GM18867 (cell line): ENCODE results near the gene ANKHD1.
"Not testable (repeated sequence)": the region's sequence is repeated elsewhere in the genome, so short reads cannot be mapped to it uniquely, and the experiment has no call there.

ENCODE experiments used
- ATAC-seq: cut with Tn5 transposase; IDR thresholded peaks from one replicate; pipeline ENCODE4 v1.9.1; 2021; ENCODE audit warnings: mild to moderate bottlenecking, moderate library complexity; ENCODE audit not compliant: unreplicated experiment

Gene ANKHD1

GRCh38 chr5:140576776-140577201 lies 175.2 kb downstream of the ANKHD1 start:
- no peak for ATAC-seq

GRCh38 chr5:140579188-140579747 lies 177.6 kb downstream of the ANKHD1 start:
- not testable (repeated sequence) for ATAC-seq

GRCh38 chr5:140587495-140587894 lies 185.9 kb downstream of the ANKHD1 start:
- no peak for ATAC-seq

GRCh38 chr5:140588311-140589070 lies 186.9 kb downstream of the ANKHD1 start:
- ATAC-seq, result no peak
